OCI-LY7 (cell line): ENCODE results near the gene MAEA. TPM values are rescaled to one million over a fixed set of nuclear protein-coding genes. Genes with fewer than 3 reads are reported as not detected.
A peak's percentile ranks its signal among the peaks of the same experiment; 100 is the strongest.

ENCODE experiments used
- BruUV-seq: library from RNA; stranded (reverse); fragments of 400-500 nt; replicated peaks from 2 replicates; lab custom pipeline; 2021; lab: Mats Ljungman, UMichigan
- CTCF ChIA-PET: fragments of 300-600 bp; sonication (Branson Sonifier 250); formaldehyde crosslinking; loops from one replicate; lab custom pipeline; 2022; ENCODE audit warnings: antibody characterized with exemption; ENCODE audit not compliant: unreplicated experiment; lab: Charles Lee
- POLR2A ChIA-PET: fragments of 300-600 bp; sonication (Branson Sonifier 250); formaldehyde crosslinking; loops from one replicate; lab custom pipeline; 2022; ENCODE audit warnings: antibody characterized with exemption; lab: Charles Lee
- DNase-seq: peaks from one replicate; pipeline ENCODE4 v3.0.0-alpha.2; 2015; ENCODE audit warnings: low spot score
- H2AFZ ChIP-seq: fragments of 200-600 bp; sonication (generic), shearing (Covaris generic); 2 replicates; pipeline ENCODE4 v1.6.1; 2014; ENCODE audit warnings: mild to moderate bottlenecking, antibody characterized with exemption, low read length, moderate library complexity
- H3K27ac ChIP-seq: fragments of 200-600 bp; sonication (generic); 2 replicates; pipeline ENCODE4 v1.5.1; 2014; ENCODE audit warnings: mixed run types, low read depth, mild to moderate bottlenecking, moderate library complexity, low read length, inconsistent platforms; ENCODE audit not compliant: poor library complexity, severe bottlenecking
- H3K36me3 ChIP-seq: fragments of 200-600 bp; sonication (generic); 2 replicates; pipeline ENCODE4 v1.6.1; 2014; ENCODE audit warnings: mild to moderate bottlenecking, antibody characterized with exemption, low read length, moderate library complexity, mixed read lengths; ENCODE audit not compliant: insufficient read depth
- H3K4me1 ChIP-seq: fragments of 200-600 bp; sonication (generic); 2 replicates; pipeline ENCODE4 v1.5.1; 2014; ENCODE audit warnings: mild to moderate bottlenecking, low read length; ENCODE audit not compliant: insufficient read depth, poor library complexity, severe bottlenecking
- H3K4me2 ChIP-seq: fragments of 200-600 bp; sonication (generic); 2 replicates; pipeline ENCODE4 v1.6.1; 2014; ENCODE audit warnings: mild to moderate bottlenecking, low read length
- H3K4me3 ChIP-seq: fragments of 200-600 bp; sonication (generic); 2 replicates; pipeline ENCODE4 v1.5.1; 2014; ENCODE audit warnings: mild to moderate bottlenecking, low read depth, low read length; ENCODE audit not compliant: poor library complexity, severe bottlenecking
- H3K79me2 ChIP-seq: fragments of 200-600 bp; sonication (generic); 2 replicates; pipeline ENCODE4 v1.6.1; 2016; ENCODE audit warnings: low read depth, mild to moderate bottlenecking, low read length, moderate library complexity, mixed read lengths; ENCODE audit not compliant: insufficient read depth
- H3K9me2 ChIP-seq: fragments of 200-600 bp; sonication (generic); 2 replicates; pipeline ENCODE4 v1.6.1; 2016; ENCODE audit warnings: mild to moderate bottlenecking, low read length, mixed read lengths; ENCODE audit not compliant: insufficient read depth
- H3K9me3 ChIP-seq: fragments of 200-600 bp; sonication (generic); 2 replicates; pipeline ENCODE4 v1.6.1; 2014; ENCODE audit warnings: mild to moderate bottlenecking, mixed run types, low read length, mixed read lengths
- H4K20me1 ChIP-seq: fragments of 200-600 bp; sonication (generic); 2 replicates; pipeline ENCODE4 v1.6.1; 2014; ENCODE audit warnings: mild to moderate bottlenecking, antibody characterized with exemption, low read length, moderate library complexity, mixed read lengths; ENCODE audit not compliant: insufficient read depth
- CTCF ChIP-seq: fragments of 200-600 bp; sonication (generic); conservative IDR thresholded peaks from 2 replicates; pipeline ENCODE4 v1.5.1; 2014; ENCODE audit warnings: mild to moderate bottlenecking, antibody characterized with exemption, low read length, moderate library complexity, mixed read lengths
- EZH2phosphoT487 ChIP-seq: fragments of 200-600 bp; sonication (generic); IDR thresholded peaks from 2 replicates; pipeline ENCODE4 v1.6.1; 2018; ENCODE audit warnings: low read depth, borderline replicate concordance, mild to moderate bottlenecking, mixed run types, antibody characterized with exemption, low read length, moderate library complexity, mixed read lengths
- intact Hi-C: fragments of 100-400 bp; cut with micrococcal nuclease; formaldehyde crosslinking; loops from one replicate; pipeline ENCODE4 v1.10.0; 2022; ENCODE audit not compliant: unreplicated experiment
- total RNA-seq, 2 experiments: library from RNA; depleted of rRNA in 1 of 2; stranded (reverse); fragments of >200 nt in 1 of 2; shearing (Covaris generic) in 1 of 2; gene quantifications; 2 replicates each; pipeline ENCODE4 v1.2.3, GENCODE V29; 2014 to 2022

The MAEA gene
- total RNA-seq, 2 experiments from 2014 or later, result 53.2 to 59.3 TPM

GRCh38 chr4:1242506-1243450, 46.9 kb upstream of the MAEA start:
- H3K36me3 ChIP-seq, result peaks cover 25% of the 10 kb centered on the region; the same call in 1 of the 2 replicates
- intact Hi-C loops, result loop anchor here (1.0 to 10.0 kb wide), 3 partner anchors 75 to 228 kb away; partner anchors contain the start of gene FGFRL1
- peaks cover 16% of the 10 kb centered on the region for H3K4me1 ChIP-seq
- BruUV-seq, result no TSS peak
- H3K9me3 ChIP-seq, result no peaks in the 10 kb centered on the region
- no peak overlapping the region for H3K4me2 ChIP-seq
- CTCF ChIA-PET, result no interaction called here
- no peaks in the 10 kb centered on the region for H3K9me2 ChIP-seq
- no peak overlapping the region for H3K4me3 ChIP-seq
- no peak overlapping the region for H2AFZ ChIP-seq
- peaks cover 15% of the 10 kb centered on the region for H4K20me1 ChIP-seq
- DNase-seq, result no peak
- TF ChIP-seq EZH2phosphoT487 (no peak), CTCF (no peak)
- POLR2A ChIA-PET, result no interaction called here
- H3K79me2 ChIP-seq, result peaks cover 58% of the 10 kb centered on the region
- H3K27ac ChIP-seq, result no peak overlapping the region

GRCh38 chr4:1243451-1244080, 46.1 kb upstream of the MAEA start:
- peaks cover 16% of the 10 kb centered on the region for H3K4me1 ChIP-seq
- H4K20me1 ChIP-seq, result peaks cover 15% of the 10 kb centered on the region
- TF ChIP-seq CTCF (peak; percentile 74), EZH2phosphoT487 (no peak)
- intact Hi-C loops, result loop anchor here (1.0 to 10.0 kb wide), 3 partner anchors 76 to 229 kb away; partner anchors contain the start of gene FGFRL1
- H3K4me3 ChIP-seq, result no peak overlapping the region
- no peak overlapping the region for H3K27ac ChIP-seq
- H3K9me2 ChIP-seq, result no peaks in the 10 kb centered on the region
- H3K79me2 ChIP-seq, result peaks cover 62% of the 10 kb centered on the region
- H2AFZ ChIP-seq, result no peak overlapping the region
- DNase-seq, result peak; percentile 51
- ChIA-PET CTCF (no interaction called here), POLR2A (interaction anchor here (0.7 kb wide), 1 partner anchor 59 kb away, joined by 5 read pairs; no protein-coding TSS in a partner anchor)
- peaks cover 21% of the 10 kb centered on the region; the same call in 1 of the 2 replicates for H3K36me3 ChIP-seq
- BruUV-seq, result no TSS peak
- no peak overlapping the region for H3K4me2 ChIP-seq
- H3K9me3 ChIP-seq, result no peaks in the 10 kb centered on the region
